Stimulated activated CD8-positive, alpha-beta memory T cell treated with anti-CD3 and anti-CD28 coated beads, Interleukin-4, amount 100 ng/mL, for 1 hour (primary cell): ENCODE results near the gene CLCN7.

Experiments
- DNase-seq, 2 donors: peaks; one replicate each; pipeline ENCODE4 v3.0.0-alpha.2; 2020; ENCODE audit warnings: low read depth in 2 of 2, low spot score in 1 of 2

The CLCN7 gene

GRCh38 chr16:1432388-1433262 lies 42.2 kb downstream of the CLCN7 start:
- DNase-seq = no peak

GRCh38 chr16:1431497-1432270 lies 43.1 kb downstream of the CLCN7 start:
- DNase-seq = no peak

GRCh38 chr16:1430759-1431496 lies 43.9 kb downstream of the CLCN7 start, which contains the start of gene PERCC1:
Gene PERCC1, plus strand, starts transcription at chr16:1431078. Its CDS starts 1,516 bp downstream, at chr16:1432594.
- no peak for DNase-seq

GRCh38 chr16:1430214-1430758 lies 44.5 kb downstream of the CLCN7 start:
- DNase-seq = no peak

GRCh38 chr16:1429631-1430030 lies 45.2 kb downstream of the CLCN7 start:
- no peak for DNase-seq

GRCh38 chr16:1429012-1429411 lies 45.8 kb downstream of the CLCN7 start:
- no peak for DNase-seq

- DNase-seq = no peak
These were observed 46.3 kb downstream of the CLCN7 start for GRCh38 chr16:1428511-1428910.

- no peak for DNase-seq
These were observed 47.1 kb downstream of the CLCN7 start for GRCh38 chr16:1427473-1428461.

GRCh38 chr16:1426734-1427471 lies 47.9 kb downstream of the CLCN7 start:
- no peak for DNase-seq

GRCh38 chr16:1425616-1426370 lies 49.0 kb downstream of the CLCN7 start:
- DNase-seq = no peak

- no peak for DNase-seq
These were observed 50.8 kb downstream of the CLCN7 start for GRCh38 chr16:1424028-1424427.

GRCh38 chr16:1422076-1422475 lies 52.8 kb downstream of the CLCN7 start:
- no peak for DNase-seq

- DNase-seq = no peak
These were observed 54.7 kb downstream of the CLCN7 start for GRCh38 chr16:1420111-1420539.

- no peak for DNase-seq
These were observed 58.3 kb downstream of the CLCN7 start for GRCh38 chr16:1416521-1416941.

- peak; percentile 50 to 78 for DNase-seq
These were observed 60.1 kb downstream of the CLCN7 start, which contains the start of gene UNKL for GRCh38 chr16:1414532-1415260. Gene UNKL, minus strand, starts transcription at chr16:1414704. Its CDS starts 13 bp downstream, at chr16:1414691.

- peak in 1 of 2 donors; percentile 32 for DNase-seq
These were observed 60.9 kb downstream of the CLCN7 start for GRCh38 chr16:1413684-1414531.

GRCh38 chr16:1412847-1413246 lies 62.0 kb downstream of the CLCN7 start:
- no peak for DNase-seq
